Measurements from ENCODE around the gene BOK. TPM values are rescaled to one million over a fixed set of nuclear protein-coding genes. Genes with fewer than 3 reads are reported as not detected.

The BOK gene
- total RNA-seq, 1 donor from 2014 or later: 35.4 TPM

DNA sequence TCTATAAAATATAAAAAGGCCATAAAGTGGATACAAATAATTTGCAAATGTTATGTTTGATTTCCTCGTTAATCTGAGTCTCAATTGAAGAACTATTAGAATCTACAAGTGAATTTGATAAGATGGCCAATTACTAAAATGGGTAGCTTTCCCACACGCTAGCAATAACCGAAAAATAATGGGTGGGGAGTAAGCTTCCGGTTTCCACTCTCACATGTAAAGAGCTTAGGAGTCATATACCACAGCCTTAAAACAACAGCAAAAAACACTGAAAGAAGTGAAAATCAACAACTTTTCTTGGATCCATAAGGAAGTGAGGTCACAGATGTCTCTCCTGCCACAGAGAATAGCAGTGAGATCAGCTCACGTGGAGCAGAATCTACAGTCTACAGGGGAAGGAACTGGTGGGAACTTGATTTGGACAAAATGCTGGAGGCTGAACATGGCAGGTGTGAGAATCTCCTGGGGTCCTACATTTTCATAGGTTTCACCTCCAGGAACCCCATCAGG lies 59.8 kb downstream of the BOK start:
- no peak for TF ChIP-seq CTCF (IDR thresholded peaks at IDR 0.05)
- Histone ChIP-seq H3K4me1 (no peaks in the 10 kb centered on the region), H3K27me3 (no peaks in the 10 kb centered on the region), H3K4me3 (no peak overlapping the region), H3K9me3 (no peaks in the 10 kb centered on the region), H3K27ac (no peak overlapping the region), H3K36me3 (peaks cover 0 to 3% of the 10 kb centered on the region in 2 donors)
- intact Hi-C loops (cut with DNase I): no loop called here
- DNase-seq (ENCODE audit: low spot score in 2 of 2): no peak

GRCh38 chr2:241618829-241619228 lies 60.3 kb downstream of the BOK start:
- Histone ChIP-seq H3K4me1 (no peaks in the 10 kb centered on the region), H3K9me3 (no peaks in the 10 kb centered on the region), H3K4me3 (no peak overlapping the region), H3K27me3 (no peaks in the 10 kb centered on the region), H3K27ac (no peak overlapping the region), H3K36me3 (peaks cover 0 to 3% of the 10 kb centered on the region in 2 donors)
- intact Hi-C loops (cut with DNase I): no loop called here
- DNase-seq (ENCODE audit: low spot score in 2 of 2): no peak
- TF ChIP-seq CTCF (IDR thresholded peaks at IDR 0.05): no peak

GRCh38 chr2:241619597-241620418 lies 61.3 kb downstream of the BOK start:
- Histone ChIP-seq H3K4me3 (no peak overlapping the region), H3K36me3 (peaks cover 0 to 3% of the 10 kb centered on the region in 2 donors), H3K9me3 (no peaks in the 10 kb centered on the region), H3K4me1 (no peaks in the 10 kb centered on the region), H3K27me3 (no peaks in the 10 kb centered on the region), H3K27ac (no peak overlapping the region)
- TF ChIP-seq CTCF (IDR thresholded peaks at IDR 0.05): no peak
- intact Hi-C loops (cut with DNase I): no loop called here
- no peak for DNase-seq (ENCODE audit: low spot score in 2 of 2)

DNA sequence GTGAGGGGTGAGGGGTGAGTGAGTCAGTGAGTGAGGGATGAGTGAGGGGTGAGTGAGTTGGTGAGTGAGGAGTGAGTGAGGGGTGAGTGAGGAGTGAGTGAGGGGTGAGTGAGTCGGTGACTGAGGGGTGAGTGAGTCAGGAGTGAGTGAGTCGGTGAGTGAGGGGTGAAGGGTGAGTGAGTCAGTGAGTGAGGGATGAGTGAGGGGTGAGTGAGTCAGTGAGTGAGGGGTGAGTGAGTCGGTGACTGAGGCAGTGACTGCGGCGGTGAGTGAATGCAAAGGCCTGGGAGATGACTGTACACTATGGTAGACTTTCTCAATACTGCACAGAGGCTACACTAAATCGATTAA lies 61.8 kb downstream of the BOK start:
- Histone ChIP-seq H3K4me3 (no peak overlapping the region), H3K9me3 (no peaks in the 10 kb centered on the region), H3K27me3 (no peaks in the 10 kb centered on the region), H3K27ac (no peak overlapping the region), H3K36me3 (peaks cover 0 to 3% of the 10 kb centered on the region in 2 donors), H3K4me1 (no peaks in the 10 kb centered on the region)
- intact Hi-C loops (cut with DNase I): no loop called here
- no peak for TF ChIP-seq CTCF (IDR thresholded peaks at IDR 0.05)
- DNase-seq (ENCODE audit: low spot score in 2 of 2): no peak

Other genes starting within 250 kb of the BOK start
- gene HDLBP, start 243.1 kb upstream of the BOK start, total RNA-seq: 308 TPM
- 248 TPM for gene SEPTIN2, start 242.8 kb upstream of the BOK start, total RNA-seq
- gene FARP2, start 202.5 kb upstream of the BOK start, total RNA-seq: 19.6 TPM
- 259 TPM for gene STK25, start 50.2 kb upstream of the BOK start, total RNA-seq
- gene THAP4, start 78.4 kb downstream of the BOK start, total RNA-seq: 80.8 TPM
- 225 TPM for gene ATG4B, start 78.9 kb downstream of the BOK start, total RNA-seq
- gene DTYMK, start 128.1 kb downstream of the BOK start, total RNA-seq: 25.0 TPM
- gene ING5, start 143.3 kb downstream of the BOK start, total RNA-seq: 38.1 TPM
- 22.2 TPM for gene D2HGDH, start 175.9 kb downstream of the BOK start, total RNA-seq
- gene GAL3ST2, start 218.1 kb downstream of the BOK start, total RNA-seq: not detected